ENCODE results near the gene HTR3D.
"Not testable (repeated sequence)": the region's sequence is repeated elsewhere in the genome, so short reads cannot be mapped to it uniquely, and the experiment has no call there.

HTR3D gene

GRCh38 chr3:184004476-184004875 is 27.1 kb upstream of the HTR3D start:
- H3K4me3 ChIP-seq (ENCODE audit: low read depth, low read length): no peak overlapping the region
- DNase-seq (ENCODE audit: low read depth): no peak
- TF ChIP-seq POLR2A (IDR thresholded peaks at IDR 0.05; ENCODE audit: extremely low read depth, insufficient read length): no peak
- TF ChIP-seq MAX (IDR thresholded peaks at IDR 0.05; ENCODE audit: low read depth, low read length): no peak
- TF ChIP-seq MYC (IDR thresholded peaks at IDR 0.05; ENCODE audit: low read depth, low read length): no peak
- TF ChIP-seq CTCF (IDR thresholded peaks at IDR 0.05; ENCODE audit: low read depth, low read length): no peak

- peak; percentile 11 for DNase-seq (ENCODE audit: low read depth)
- TF ChIP-seq MAX (IDR thresholded peaks at IDR 0.05; ENCODE audit: low read depth, low read length) (no peak), POLR2A (IDR thresholded peaks at IDR 0.05; ENCODE audit: extremely low read depth, insufficient read length) (no peak), CTCF (IDR thresholded peaks at IDR 0.05; ENCODE audit: low read depth, low read length) (no peak), MYC (IDR thresholded peaks at IDR 0.05; ENCODE audit: low read depth, low read length) (no peak)
- no peak overlapping the region for H3K4me3 ChIP-seq (ENCODE audit: low read depth, low read length)
Observed at GRCh38 chr3:184005941-184006507, 25.5 kb upstream of the HTR3D start.

- DNase-seq (ENCODE audit: low read depth); H3K4me3 ChIP-seq (ENCODE audit: low read depth, low read length): not testable (repeated sequence)
Observed at GRCh38 chr3:184007143-184007813, 24.3 kb upstream of the HTR3D start.

GRCh38 chr3:184008161-184008560 is 23.4 kb upstream of the HTR3D start:
- H3K4me3 ChIP-seq (ENCODE audit: low read depth, low read length): no peak overlapping the region
- TF ChIP-seq CTCF (IDR thresholded peaks at IDR 0.05; ENCODE audit: low read depth, low read length) (no peak), POLR2A (IDR thresholded peaks at IDR 0.05; ENCODE audit: extremely low read depth, insufficient read length) (no peak), MYC (IDR thresholded peaks at IDR 0.05; ENCODE audit: low read depth, low read length) (no peak), MAX (IDR thresholded peaks at IDR 0.05; ENCODE audit: low read depth, low read length) (no peak)
- no peak for DNase-seq (ENCODE audit: low read depth)

GRCh38 chr3:184011230-184011876 is 20.2 kb upstream of the HTR3D start:
- no peak overlapping the region for H3K4me3 ChIP-seq (ENCODE audit: low read depth, low read length)
- TF ChIP-seq CTCF (IDR thresholded peaks at IDR 0.05; ENCODE audit: low read depth, low read length) (no peak), MAX (IDR thresholded peaks at IDR 0.05; ENCODE audit: low read depth, low read length) (no peak), POLR2A (IDR thresholded peaks at IDR 0.05; ENCODE audit: extremely low read depth, insufficient read length) (no peak)
- DNase-seq (ENCODE audit: low read depth): no peak
